GM12878 (cell line): ENCODE results near the gene TXNDC8. TPM values are rescaled to one million over a fixed set of nuclear protein-coding genes. Genes with fewer than 3 reads are reported as not detected.

Source experiments
- ATAC-seq: fragments of 200-7000 bp; cut with Tn5 transposase; 3 replicates; pipeline ENCODE4 v1.9.1; 2020; ENCODE audit warnings: mild to moderate bottlenecking, moderate library complexity
- BruUV-seq: library from RNA; stranded (reverse); fragments of 400-500 nt; replicated peaks from 2 replicates; lab custom pipeline; 2021; lab: Mats Ljungman, UMichigan
- CTCF ChIA-PET: fragments of 300-600 bp; sonication (Branson Sonifier 250); formaldehyde crosslinking; extraction: SDS; loops from one replicate; lab custom pipeline; 2021; ENCODE audit warnings: inconsistent platforms; lab: Yijun Ruan, JAX
- POLR2A ChIA-PET: fragments of 350-600 bp; formaldehyde crosslinking; extraction: SDS; loops from one replicate; lab custom pipeline; 2021; ENCODE audit warnings: inconsistent platforms; lab: Charles Lee
- RAD21 ChIA-PET: fragments of 300-600 bp; sonication (Branson Sonifier 250); formaldehyde crosslinking; loops from one replicate; lab custom pipeline; 2023; ENCODE audit warnings: antibody characterized with exemption; ENCODE audit not compliant: unreplicated experiment; lab: Charles Lee
- SMC1A ChIA-PET: fragments of 300-600 bp; sonication (Branson Sonifier 250); formaldehyde crosslinking; loops from one replicate; lab custom pipeline; 2023; ENCODE audit not compliant: unreplicated experiment, uncharacterized antibody; lab: Charles Lee
- DNase-seq: peaks from one replicate; pipeline ENCODE4 v3.0.0-alpha.2; 2011; ENCODE audit warnings: low read depth, low spot score
- FAIRE-seq: peaks from 3 replicates; lab custom pipeline; 2011; peaks lifted over from hg19 to GRCh38; lab: Jason Lieb, UNC
- H2AFZ ChIP-seq: 2 replicates; pipeline ENCODE4 v1.6.0; 2011; ENCODE audit warnings: low read depth, low read length, control low read depth; ENCODE audit not compliant: control insufficient read depth
- H3K27ac ChIP-seq: 2 replicates; pipeline ENCODE4 v1.5.1; 2011; ENCODE audit warnings: control low read depth; ENCODE audit not compliant: control insufficient read depth, insufficient read depth
- H3K27me3 ChIP-seq, 2 experiments: replicated peaks in 1 of 2; 2 replicates each; pipeline versions ENCODE4 v1.6.0 to v1.6.1; 2011; ENCODE audit warnings: low read length in 1 of 2; ENCODE audit not compliant: control insufficient read depth in 2 of 2, insufficient read depth in 2 of 2
- H3K36me3 ChIP-seq, 2 experiments: 2 replicates each; pipeline ENCODE4 v1.5.1; 2011; ENCODE audit warnings: low read length in 1 of 2; ENCODE audit not compliant: control insufficient read depth in 2 of 2, insufficient read depth in 2 of 2
- H3K4me1 ChIP-seq: 2 replicates; pipeline ENCODE4 v1.6.1; 2011; ENCODE audit warnings: mild to moderate bottlenecking, low read length, moderate library complexity, mixed read lengths; ENCODE audit not compliant: control insufficient read depth, insufficient read depth
- H3K4me2 ChIP-seq: 2 replicates; pipeline ENCODE4 v1.6.0; 2011; ENCODE audit warnings: control low read depth; ENCODE audit not compliant: control insufficient read depth, insufficient read depth
- H3K4me3 ChIP-seq: fragments of 200-600 bp; sonication (generic); 2 replicates; pipeline ENCODE4 v1.5.1; 2016
- H3K79me2 ChIP-seq: 2 replicates; pipeline ENCODE4 v1.6.0; 2011; ENCODE audit warnings: low read length; ENCODE audit not compliant: control insufficient read depth, insufficient read depth
- H3K9ac ChIP-seq: 2 replicates; pipeline ENCODE4 v1.8.0; 2011; ENCODE audit warnings: low read length, control low read depth, mixed read lengths; ENCODE audit not compliant: control insufficient read depth, insufficient read depth
- H3K9me3 ChIP-seq: replicated peaks from 3 replicates; pipeline ENCODE4 v1.5.1; 2011; ENCODE audit warnings: mild to moderate bottlenecking, low read length; ENCODE audit not compliant: control insufficient read depth, insufficient read depth
- H4K20me1 ChIP-seq: 2 replicates; pipeline ENCODE4 v1.6.0; 2011; ENCODE audit not compliant: control insufficient read depth, insufficient read depth
- EP300 ChIP-seq, 2 experiments: fragments of 150-350 bp in 1 of 2; IDR thresholded peaks; 2 replicates each; pipeline ENCODE4 v1.6.1; 2011 to 2012; ENCODE audit warnings: low read depth in 2 of 2, low read length in 2 of 2, borderline replicate concordance in 1 of 2, improper control_type of control experiment in 1 of 2, inconsistent platforms in 1 of 2; ENCODE audit not compliant: control insufficient read depth in 1 of 2
- HDAC6 ChIP-seq: fragments of 200-600 bp; sonication (generic); IDR thresholded peaks from one replicate; pipeline ENCODE4 v1.8.0; 2017; ENCODE audit warnings: antibody characterized with exemption; ENCODE audit not compliant: unreplicated experiment
- SMAD5 ChIP-seq: IDR thresholded peaks from 2 replicates; pipeline ENCODE4 v1.6.1; 2016; ENCODE audit warnings: antibody characterized with exemption, low read depth
- SMC3 ChIP-seq: IDR thresholded peaks from 2 replicates; pipeline ENCODE4 v1.6.1; 2011; ENCODE audit warnings: low read length, improper control_type of control experiment, borderline replicate concordance
- SP1 ChIP-seq: IDR thresholded peaks from one replicate; pipeline ENCODE4 v1.6.1; 2011; ENCODE audit warnings: low read depth, low read length
- ZBTB11 ChIP-seq: fragments of 450-650 bp; formaldehyde crosslinking; IDR thresholded peaks from 2 replicates; pipeline ENCODE4 v1.5.0; 2022; ENCODE audit warnings: mild to moderate bottlenecking, missing genetic modification characterization
- WGBS: methylation state at CpG from one replicate; pipeline ENCODE4 v1.1.6; 2016; ENCODE audit warnings: low lambda C conversion rate; ENCODE audit not compliant: insufficient replicate concordance, insufficient coverage; ENCODE audit errors: missing lambda C conversion rate; 5-methylcytosine and 5-hydroxymethylcytosine counted together
- in situ Hi-C: fragments of 300-500 bp; cut with MboI; formaldehyde crosslinking; loops from 9 replicates; pipeline ENCODE4 v1.14.3; 2018; ENCODE audit warnings: mixed read lengths
- intact Hi-C: fragments of 100-400 bp; cut with micrococcal nuclease; formaldehyde crosslinking; loops from one replicate; pipeline ENCODE4 v1.14.2; 2022; ENCODE audit not compliant: unreplicated experiment
- polyA plus RNA-seq, 11 experiments: library from polyadenylated mRNA; depleted of rRNA in 4 of 11; unstranded in 6 of 11; stranded (reverse) in 5 of 11; fragments of >200 nt; fragmentation: Nextera tagmentation in 4 of 11; fragmentation: Illumina TruSeq in 1 of 11; extraction: Ambion mirVana in 4 of 11; extraction: Trizol in 1 of 11; gene quantifications; 1 replicate in 1 of 11; 2 replicates in 10 of 11; pipeline versions ENCODE4 v1.2.1 to v1.2.3, GENCODE V29; 2011 to 2016; ENCODE audit warnings: inconsistent platforms in 2 of 11, missing spikeins in 2 of 11, low read depth in 1 of 11
- total RNA-seq, 4 experiments: library from RNA; depleted of rRNA in 3 of 4; stranded (reverse); fragments of >200 nt in 3 of 4; fragmentation: Illumina TruSeq in 1 of 4; extraction: Trizol in 1 of 4; gene quantifications; 2 replicates each; pipeline versions ENCODE4 v1.2.1 to v1.2.3, GENCODE V29; 2013 to 2021

Gene TXNDC8
- total and polyA plus RNA-seq, 10 of the 15 experiments (the other 5 are each of a cell fraction or from before 2014, with no cell fraction given) = not detected

DNA sequence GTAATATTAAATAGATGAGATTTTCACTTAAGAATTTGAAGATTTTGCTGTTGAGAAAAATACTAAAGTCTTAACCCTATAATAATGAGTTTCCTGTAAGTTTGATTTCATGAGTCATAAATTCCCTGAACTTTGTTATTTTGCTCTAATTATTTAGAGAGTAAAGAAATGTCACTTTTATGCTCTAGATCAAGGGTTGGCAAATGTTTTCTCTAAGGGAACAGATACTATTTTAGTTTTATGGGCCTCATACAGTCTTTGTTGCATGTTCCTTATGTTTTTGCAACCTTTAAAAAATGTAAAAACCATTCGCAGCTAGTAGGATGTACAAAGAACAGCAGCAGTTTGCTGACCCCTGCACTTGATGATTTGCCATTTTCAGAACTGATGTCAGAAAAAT is 480 bp upstream of the TXNDC8 start (continued):
- no peak for TF ChIP-seq ZBTB11 (CRISPR knock-in tag)
- TF ChIP-seq SMC3 = no peak
- no peak for TF ChIP-seq SMAD5
- TF ChIP-seq HDAC6 = no peak
- TF ChIP-seq SP1 = no peak

- H3K4me3 ChIP-seq = no peak overlapping the region
- no TSS peak for BruUV-seq
- TF ChIP-seq HDAC6 (no peak), EP300 (IDR thresholded peaks at IDR 0.05; ENCODE audit: borderline replicate concordance in 1 of 2, control insufficient read depth in 1 of 2, low read depth in 2 of 2, low read length in 2 of 2) (no peak)
- no peak overlapping the region for H3K27ac ChIP-seq
- H3K79me2 ChIP-seq = no peaks in the 10 kb centered on the region
- no peaks in the 10 kb centered on the region for H4K20me1 ChIP-seq
- ChIA-PET SMC1A (no interaction called here), CTCF (no interaction called here), POLR2A (interaction anchor here (0.6 kb wide), 1 partner anchor 12 kb away, joined by 3 read pairs; no protein-coding TSS in a partner anchor), RAD21 (no interaction called here)
- in situ Hi-C loops (no loop called here), intact Hi-C loops (no loop called here)
- WGBS = 100% methylated on average over 1 of the region's 1 CpG
- ATAC-seq = no peak
- no peak for FAIRE-seq
- peaks cover 4% of the 10 kb centered on the region for H3K4me1 ChIP-seq
- no peak overlapping the region for H3K9ac ChIP-seq
- no peak overlapping the region for H3K4me2 ChIP-seq
- no peaks in the 10 kb centered on the region for H3K27me3 ChIP-seq
- H3K36me3 ChIP-seq = no peaks in the 10 kb centered on the region
- DNase-seq = no peak
- no peaks in the 10 kb centered on the region for H3K9me3 ChIP-seq
- H2AFZ ChIP-seq = no peak overlapping the region
Measured at GRCh38 chr9:110336363-110336762, 1.3 kb downstream of the TXNDC8 start.
